AG09319 (cell line): ENCODE data around the gene CACNG6.
"Not testable (repeated sequence)": the region's sequence is repeated elsewhere in the genome, so short reads cannot be mapped to it uniquely, and the experiment has no call there.

Experiments
- DNase-seq: peaks from one replicate; pipeline ENCODE4 v3.0.0-alpha.2; 2010; ENCODE audit warnings: low read depth; ENCODE audit errors: extremely low read depth
- CTCF ChIP-seq: IDR thresholded peaks from 2 replicates; pipeline ENCODE4 v1.5.1; 2011; ENCODE audit warnings: low read depth, mild to moderate bottlenecking, inconsistent platforms, low read length, moderate library complexity

The CACNG6 gene

GRCh38 chr19:53991224-53992113, at the start of gene CACNG6:
CACNG6 (plus strand) TSS chr19:53991637; CDS start chr19:53992878, 1,241 bp downstream.
- DNase-seq, result no peak
- TF ChIP-seq CTCF, result no peak

- no peak for DNase-seq
Measured at GRCh38 chr19:53942001-53942786, 49.2 kb upstream of the CACNG6 start.

GRCh38 chr19:53944416-53944815, 47.0 kb upstream of the CACNG6 start:
- no peak for TF ChIP-seq CTCF
- no peak for DNase-seq

More at GRCh38 chr19:53942001-53942786, 49.2 kb upstream of the CACNG6 start:
- no peak for TF ChIP-seq CTCF

- no peak for TF ChIP-seq CTCF
- no peak for DNase-seq
Measured at GRCh38 chr19:53944933-53945332, 46.5 kb upstream of the CACNG6 start.

- no peak for TF ChIP-seq CTCF
- no peak for DNase-seq
Measured at GRCh38 chr19:53945441-53945840, 46.0 kb upstream of the CACNG6 start.

- no peak for TF ChIP-seq CTCF
- DNase-seq, result no peak
Measured at GRCh38 chr19:53945998-53946397, 45.4 kb upstream of the CACNG6 start.

- DNase-seq, result no peak
Measured at GRCh38 chr19:53947624-53948023, 43.8 kb upstream of the CACNG6 start.

GRCh38 chr19:53948611-53949010, 42.8 kb upstream of the CACNG6 start:
- DNase-seq, result not testable (repeated sequence)

More at GRCh38 chr19:53947624-53948023, 43.8 kb upstream of the CACNG6 start:
- TF ChIP-seq CTCF, result no peak
